Caco-2 (cell line): ENCODE results near the gene TCTN3. TPM values are rescaled to one million over a fixed set of nuclear protein-coding genes. Genes with fewer than 3 reads are reported as not detected.

Source experiments
- BruUV-seq: library from RNA; stranded (reverse); fragments of 400-500 nt; replicated peaks from 2 replicates; lab custom pipeline; 2021; lab: Mats Ljungman, UMichigan
- CTCF ChIA-PET: fragments of 300-600 bp; sonication (Branson Sonifier 250); formaldehyde crosslinking; loops from one replicate; lab custom pipeline; 2022; ENCODE audit warnings: antibody characterized with exemption; lab: Charles Lee
- POLR2A ChIA-PET: fragments of 300-600 bp; sonication (Branson Sonifier 250); formaldehyde crosslinking; loops from one replicate; lab custom pipeline; 2022; ENCODE audit warnings: antibody characterized with exemption; lab: Charles Lee
- DNase-seq, 2 experiments: peaks; one replicate each; pipeline versions ENCODE4 v3.0.0 to v3.0.0-alpha.2; 2020 to 2022
- H3K27me3 ChIP-seq: replicated peaks from 2 replicates; pipeline ENCODE4 v1.6.0; 2011; ENCODE audit warnings: low read length; ENCODE audit not compliant: control insufficient read depth, insufficient read depth
- H3K36me3 ChIP-seq: 2 replicates; pipeline ENCODE4 v1.5.1; 2011; ENCODE audit warnings: low read length; ENCODE audit not compliant: control insufficient read depth, insufficient read depth
- H3K4me1 ChIP-seq: fragments of 250-450 bp; sonication (Bioruptor Pico); 2 replicates; pipeline ENCODE4 v1.5.1; 2020; ENCODE audit warnings: mild to moderate bottlenecking
- H3K4me3 ChIP-seq: 2 replicates; pipeline ENCODE4 v1.5.1; 2011; ENCODE audit warnings: low read depth, mild to moderate bottlenecking, control low read depth, low read length
- H3K9me3 ChIP-seq: fragments of 250-450 bp; sonication (Bioruptor Pico); 2 replicates; pipeline ENCODE4 v1.5.1; 2020; ENCODE audit warnings: mild to moderate bottlenecking, moderate library complexity
- H3K27ac Mint-ChIP-seq: one replicate; pipeline ENCODE4 v1.8.0; 2022; ENCODE audit warnings: mixed read lengths; ENCODE audit not compliant: unreplicated experiment
- H3K27me3 Mint-ChIP-seq: one replicate; pipeline ENCODE4 v1.8.0; 2022; ENCODE audit warnings: mixed read lengths; ENCODE audit not compliant: insufficient read depth, unreplicated experiment
- H3K36me3 Mint-ChIP-seq: one replicate; pipeline ENCODE4 v1.8.0; 2022; ENCODE audit warnings: mild to moderate bottlenecking, mixed read lengths; ENCODE audit not compliant: insufficient read depth, unreplicated experiment
- H3K4me1 Mint-ChIP-seq: one replicate; pipeline ENCODE4 v1.8.0; 2022; ENCODE audit warnings: low read depth, mixed read lengths; ENCODE audit not compliant: unreplicated experiment
- H3K4me3 Mint-ChIP-seq: one replicate; pipeline ENCODE4 v1.8.0; 2022; ENCODE audit warnings: mild to moderate bottlenecking, moderate library complexity, mixed read lengths; ENCODE audit not compliant: unreplicated experiment
- H3K9me3 Mint-ChIP-seq: one replicate; pipeline ENCODE4 v1.8.0; 2022; ENCODE audit warnings: mixed read lengths; ENCODE audit not compliant: unreplicated experiment
- CTCF ChIP-seq, 2 experiments: fragments of 200-600 bp in 1 of 2; IDR thresholded peaks; 1 replicate in 1 of 2; 2 replicates in 1 of 2; pipeline versions ENCODE4 v1.5.1 to v1.8.0; 2011 to 2022; ENCODE audit warnings: antibody characterized with exemption in 1 of 2, control low read depth in 1 of 2, inconsistent platforms in 1 of 2, low read depth in 1 of 2, low read length in 1 of 2, mild to moderate bottlenecking in 1 of 2, moderate library complexity in 1 of 2; ENCODE audit not compliant: insufficient read depth in 1 of 2, severe bottlenecking in 1 of 2, unreplicated experiment in 1 of 2
- intact Hi-C: fragments of 100-400 bp; cut with micrococcal nuclease; formaldehyde crosslinking; loops from one replicate; pipeline ENCODE4 v1.10.0; 2022; ENCODE audit not compliant: unreplicated experiment
- total RNA-seq: library from RNA; stranded (reverse); gene quantifications from 2 replicates; pipeline ENCODE4 v1.2.3, GENCODE V29; 2022

The TCTN3 gene
- total RNA-seq, 1 experiment from 2014 or later = 52.1 TPM

GRCh38 chr10:95660283-95660682 is 33.4 kb downstream of the TCTN3 start:
- H3K36me3 ChIP-seq = peaks cover 2% of the 10 kb centered on the region; the same call in 1 of the 2 replicates
- peaks cover 18% of the 10 kb centered on the region for H3K4me1 ChIP-seq
- no peak overlapping the region for H3K4me3 ChIP-seq
- Mint-ChIP-seq H3K4me1 (peaks cover 18% of the 10 kb centered on the region), H3K27ac (no peak overlapping the region), H3K36me3 (peaks cover 17% of the 10 kb centered on the region), H3K9me3 (no peaks in the 10 kb centered on the region), H3K4me3 (no peak overlapping the region), H3K27me3 (no peaks in the 10 kb centered on the region)
- ChIA-PET CTCF (no interaction called here), POLR2A (interaction anchor here (0.5 kb wide), 1 partner anchor 24 kb away, joined by 5 read pairs; no protein-coding TSS in a partner anchor)
- DNase-seq = no peak
- intact Hi-C loops = no loop called here
- no peaks in the 10 kb centered on the region for H3K27me3 ChIP-seq
- H3K9me3 ChIP-seq = no peaks in the 10 kb centered on the region
- no peak for TF ChIP-seq CTCF (IDR thresholded peaks at IDR 0.05; ENCODE audit: insufficient read depth in 1 of 2, low read depth in 1 of 2, low read length in 1 of 2, severe bottlenecking in 1 of 2, unreplicated experiment in 1 of 2)
- no TSS peak for BruUV-seq

GRCh38 chr10:95657250-95657649 is 36.5 kb downstream of the TCTN3 start:
- ChIA-PET POLR2A (interaction anchor here (0.8 to 1.2 kb wide), 3 partner anchors 18 to 36 kb away, joined by 3 to 6 read pairs (median 4); partner anchors contain the start of gene TCTN3), CTCF (interaction anchor here (0.6 to 1.4 kb wide), 3 partner anchors 8 to 37 kb away, joined by 3 to 13 read pairs (median 6); partner anchors contain the start of gene TCTN3)
- Mint-ChIP-seq H3K9me3 (no peaks in the 10 kb centered on the region), H3K36me3 (peaks cover 29% of the 10 kb centered on the region), H3K27ac (peak overlapping the region; percentile 98), H3K27me3 (no peaks in the 10 kb centered on the region), H3K4me3 (peak overlapping the region; percentile 99), H3K4me1 (peaks cover 20% of the 10 kb centered on the region)
- H3K4me3 ChIP-seq = peak overlapping the region; percentile 99
- TF ChIP-seq CTCF (IDR thresholded peaks at IDR 0.05; ENCODE audit: insufficient read depth in 1 of 2, low read depth in 1 of 2, low read length in 1 of 2, severe bottlenecking in 1 of 2, unreplicated experiment in 1 of 2) = no peak
- no peaks in the 10 kb centered on the region for H3K27me3 ChIP-seq
- peaks cover 14% of the 10 kb centered on the region for H3K4me1 ChIP-seq
- DNase-seq = no peak
- intact Hi-C loops = loop anchor here (2.0 kb wide), 1 partner anchor 18 kb away; no protein-coding TSS in a partner anchor
- H3K36me3 ChIP-seq = peaks cover 3% of the 10 kb centered on the region; the same call in 1 of the 2 replicates
- BruUV-seq = TSS peak; percentile 78
- no peaks in the 10 kb centered on the region for H3K9me3 ChIP-seq

- peaks cover 6% of the 10 kb centered on the region for H3K4me1 ChIP-seq
- H3K4me3 ChIP-seq = peak within 1 kb of the TSS; percentile 99
- Mint-ChIP-seq H3K36me3 (peaks cover 37% of the 10 kb centered on the region), H3K27me3 (no peaks in the 10 kb centered on the region), H3K27ac (peak within 1 kb of the TSS; percentile 98), H3K4me1 (peaks cover 13% of the 10 kb centered on the region), H3K9me3 (peaks cover 3% of the 10 kb centered on the region), H3K4me3 (peak within 1 kb of the TSS; percentile 99)
- DNase-seq = peak; percentile 95 to 96
- peaks cover 3% of the 10 kb centered on the region for H3K36me3 ChIP-seq
- BruUV-seq = no TSS peak
- H3K27me3 ChIP-seq = no peaks in the 10 kb centered on the region
- ChIA-PET POLR2A (interaction anchor here (0.8 to 1.2 kb wide), 3 partner anchors 19 to 37 kb away, joined by 3 to 6 read pairs (median 4); partner anchors contain the start of gene TCTN3), CTCF (interaction anchor here (0.6 to 1.4 kb wide), 3 partner anchors 9 to 37 kb away, joined by 3 to 13 read pairs (median 6); partner anchors contain the start of gene TCTN3)
- intact Hi-C loops = loop anchor here (1.0 to 2.0 kb wide), 2 partner anchors 18 to 21 kb away; no protein-coding TSS in a partner anchor
- no peak for TF ChIP-seq CTCF (IDR thresholded peaks at IDR 0.05; ENCODE audit: insufficient read depth in 1 of 2, low read depth in 1 of 2, low read length in 1 of 2, severe bottlenecking in 1 of 2, unreplicated experiment in 1 of 2)
- no peaks in the 10 kb centered on the region; the same call in 1 of the 2 replicates for H3K9me3 ChIP-seq
Measured at GRCh38 chr10:95656291-95657164, 37.2 kb downstream of the TCTN3 start, which contains the start of gene ALDH18A1. TSS of gene ALDH18A1 (minus strand) at chr10:95656711. CDS start at chr10:95653377, 3,334 bp downstream.
